Measurements from ENCODE around the gene APEH.

DNA sequence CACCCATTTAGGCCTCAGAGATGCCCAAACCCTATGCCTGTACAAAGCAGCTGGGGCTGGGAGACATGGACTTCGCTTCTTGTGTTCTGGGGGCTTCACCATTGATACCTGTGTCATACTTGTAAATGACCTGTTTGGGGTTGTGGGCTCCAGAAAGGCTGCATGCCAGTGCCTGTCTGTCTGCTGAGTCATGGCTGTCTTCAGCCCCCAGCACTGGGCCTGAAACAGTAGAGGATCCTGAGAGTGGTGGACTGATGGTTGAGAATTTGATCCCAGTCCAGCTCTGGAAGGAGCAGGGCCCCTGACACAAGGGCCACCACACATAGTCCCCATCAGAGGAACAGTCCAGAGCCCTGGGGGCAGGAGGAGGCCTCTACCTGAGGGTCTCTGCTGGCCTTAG lies 24.6 kb upstream of the APEH start:
- TF ChIP-seq, protein P1, sequence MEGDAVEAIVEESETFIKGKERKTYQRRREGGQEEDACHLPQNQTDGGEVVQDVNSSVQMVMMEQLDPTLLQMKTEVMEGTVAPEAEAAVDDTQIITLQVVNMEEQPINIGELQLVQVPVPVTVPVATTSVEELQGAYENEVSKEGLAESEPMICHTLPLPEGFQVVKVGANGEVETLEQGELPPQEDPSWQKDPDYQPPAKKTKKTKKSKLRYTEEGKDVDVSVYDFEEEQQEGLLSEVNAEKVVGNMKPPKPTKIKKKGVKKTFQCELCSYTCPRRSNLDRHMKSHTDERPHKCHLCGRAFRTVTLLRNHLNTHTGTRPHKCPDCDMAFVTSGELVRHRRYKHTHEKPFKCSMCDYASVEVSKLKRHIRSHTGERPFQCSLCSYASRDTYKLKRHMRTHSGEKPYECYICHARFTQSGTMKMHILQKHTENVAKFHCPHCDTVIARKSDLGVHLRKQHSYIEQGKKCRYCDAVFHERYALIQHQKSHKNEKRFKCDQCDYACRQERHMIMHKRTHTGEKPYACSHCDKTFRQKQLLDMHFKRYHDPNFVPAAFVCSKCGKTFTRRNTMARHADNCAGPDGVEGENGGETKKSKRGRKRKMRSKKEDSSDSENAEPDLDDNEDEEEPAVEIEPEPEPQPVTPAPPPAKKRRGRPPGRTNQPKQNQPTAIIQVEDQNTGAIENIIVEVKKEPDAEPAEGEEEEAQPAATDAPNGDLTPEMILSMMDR (IDR thresholded peaks at IDR 0.05), result no peak
- no peak for TF ChIP-seq POLR2A (IDR thresholded peaks at IDR 0.05; ENCODE audit: low read depth)
- TF ChIP-seq EP300 (IDR thresholded peaks at IDR 0.05), result no peak
- TF ChIP-seq POLR2AphosphoS5 (IDR thresholded peaks at IDR 0.05), result no peak

Data from esophagus muscularis mucosa (tissue), 4 donors.